ENCODE measurements around the gene ZSCAN23.
"Not testable (repeated sequence)": the region's sequence is repeated elsewhere in the genome, so short reads cannot be mapped to it uniquely, and the experiment has no call there.

ZSCAN23 gene

GRCh38 chr6:28408076-28408802 is 35.1 kb downstream of the ZSCAN23 start:
- no peak for DNase-seq (ENCODE audit: low spot score)
- no peak for TF ChIP-seq CTCF (IDR thresholded peaks at IDR 0.05; ENCODE audit: extremely low read depth, insufficient read depth, missing control alignments)
- in situ Hi-C loops (cut with MboI; ENCODE audit: low pct_unique_long_range_greater_than_20kb, low sequenced_read_pairs, unreplicated experiment) = no loop called here

- TF ChIP-seq CTCF (IDR thresholded peaks at IDR 0.05; ENCODE audit: extremely low read depth, insufficient read depth, missing control alignments) = no peak
- DNase-seq (ENCODE audit: low spot score) = no peak
- in situ Hi-C loops (cut with MboI; ENCODE audit: low pct_unique_long_range_greater_than_20kb, low sequenced_read_pairs, unreplicated experiment) = no loop called here
These were observed 35.9 kb downstream of the ZSCAN23 start for GRCh38 chr6:28407401-28407800.

DNA sequence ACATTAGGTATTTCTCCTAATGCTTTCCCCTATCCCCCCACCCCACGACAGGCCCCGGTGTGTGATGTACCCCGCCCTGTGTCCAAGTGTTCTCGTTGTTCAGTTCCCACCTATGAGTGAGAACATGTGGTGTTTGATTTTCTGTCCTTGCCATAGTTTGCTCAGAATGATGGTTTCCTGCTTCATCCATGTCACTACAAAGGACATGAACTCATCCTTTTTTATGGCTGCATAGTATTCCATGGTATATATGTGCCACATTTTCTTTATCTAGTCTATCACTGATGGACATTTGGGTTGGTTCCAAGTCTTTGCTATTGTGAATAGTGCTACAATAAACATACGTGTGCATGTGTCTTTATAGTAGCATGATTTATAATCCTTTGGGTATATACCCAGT is 39.4 kb downstream of the ZSCAN23 start:
- in situ Hi-C loops (cut with MboI; ENCODE audit: low pct_unique_long_range_greater_than_20kb, low sequenced_read_pairs, unreplicated experiment) = not testable (repeated sequence)

DNA sequence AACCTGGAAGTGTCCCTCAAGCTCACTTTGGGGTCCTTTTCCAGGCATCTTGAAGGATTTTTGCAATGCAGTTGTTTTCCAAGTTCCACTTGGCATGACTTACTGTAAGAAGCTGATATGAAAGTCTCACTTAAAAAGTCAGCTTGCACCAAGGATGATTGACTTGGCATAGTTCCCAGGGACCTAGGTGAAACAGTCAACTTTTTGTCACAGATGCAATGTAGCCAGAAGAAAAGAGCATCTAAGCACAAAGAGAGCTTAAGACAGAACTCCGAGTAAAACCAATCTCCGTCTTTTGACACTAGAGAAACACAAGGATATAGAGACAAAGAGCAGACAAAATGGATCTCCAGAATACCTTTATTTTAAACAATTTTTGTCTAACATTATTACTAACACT is 41.1 kb downstream of the ZSCAN23 start:
- TF ChIP-seq CTCF (IDR thresholded peaks at IDR 0.05; ENCODE audit: extremely low read depth, insufficient read depth, missing control alignments) = no peak
- in situ Hi-C loops (cut with MboI; ENCODE audit: low pct_unique_long_range_greater_than_20kb, low sequenced_read_pairs, unreplicated experiment) = no loop called here
- DNase-seq (ENCODE audit: low spot score) = no peak

More for the DNA sequence above, 39.4 kb downstream of the ZSCAN23 start:
- not testable (repeated sequence) for DNase-seq (ENCODE audit: low spot score)

DNA sequence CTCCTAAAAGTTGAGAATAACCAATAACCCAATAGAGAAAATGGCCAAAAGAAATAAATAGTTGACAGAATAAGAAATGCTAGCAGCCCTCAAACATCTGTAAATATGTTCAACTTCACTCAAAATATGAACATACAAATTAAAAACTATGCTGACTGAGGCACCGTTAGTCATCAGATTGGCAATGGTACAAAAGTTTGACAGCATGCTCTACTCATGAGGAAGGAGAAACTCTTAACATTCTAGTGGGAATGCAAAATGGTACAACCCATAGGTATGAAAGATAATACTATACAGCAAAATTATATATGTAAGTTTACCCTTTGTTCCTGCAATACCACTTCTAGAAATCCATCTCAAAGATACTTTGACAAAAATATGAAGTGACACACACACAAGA is 42.1 kb downstream of the ZSCAN23 start:
- in situ Hi-C loops (cut with MboI; ENCODE audit: low pct_unique_long_range_greater_than_20kb, low sequenced_read_pairs, unreplicated experiment) = no loop called here
- DNase-seq (ENCODE audit: low spot score) = no peak
- TF ChIP-seq CTCF (IDR thresholded peaks at IDR 0.05; ENCODE audit: extremely low read depth, insufficient read depth, missing control alignments) = no peak

DNA sequence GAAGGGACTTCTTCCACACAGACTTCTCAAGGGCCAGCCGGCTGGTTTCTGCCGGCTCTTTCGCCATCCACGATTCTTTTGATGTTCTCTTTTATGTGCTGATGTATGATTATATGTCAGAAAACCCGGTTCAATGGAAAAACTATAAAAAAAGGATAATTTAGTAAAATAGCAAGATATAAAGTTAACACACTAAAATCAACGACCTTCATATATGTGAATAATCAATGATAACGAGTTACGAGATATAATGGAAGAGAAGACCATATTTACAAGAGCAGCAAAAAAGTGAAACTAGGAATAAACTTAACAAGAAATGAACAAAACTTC is 43.2 kb downstream of the ZSCAN23 start:
- no peak for TF ChIP-seq CTCF (IDR thresholded peaks at IDR 0.05; ENCODE audit: extremely low read depth, insufficient read depth, missing control alignments)
- no peak for DNase-seq (ENCODE audit: low spot score)
- in situ Hi-C loops (cut with MboI; ENCODE audit: low pct_unique_long_range_greater_than_20kb, low sequenced_read_pairs, unreplicated experiment) = no loop called here

GRCh38 chr6:28399350-28400121 is 43.8 kb downstream of the ZSCAN23 start, which contains the start of gene ZSCAN12:
Gene ZSCAN12, minus strand, starts transcription at chr6:28399747. Its CDS starts 1,342 bp downstream, at chr6:28398405.
- peak; percentile 79 for DNase-seq (ENCODE audit: low spot score)
- peak; percentile 47 for TF ChIP-seq CTCF (IDR thresholded peaks at IDR 0.05; ENCODE audit: extremely low read depth, insufficient read depth, missing control alignments)
- in situ Hi-C loops (cut with MboI; ENCODE audit: low pct_unique_long_range_greater_than_20kb, low sequenced_read_pairs, unreplicated experiment) = no loop called here
